Endothelial cell (in vitro differentiated cells): ENCODE measurements around the gene PSMA7. TPM values are rescaled to one million over a fixed set of nuclear protein-coding genes. Genes with fewer than 3 reads are reported as not detected.

Experiments
- DNase-seq: peaks from one replicate; pipeline ENCODE4 v3.0.0; 2021; ENCODE audit warnings: low spot score
- H3K27ac Mint-ChIP-seq: one replicate; pipeline ENCODE4 v1.8.0; 2021; ENCODE audit warnings: mixed read lengths, inconsistent platforms; ENCODE audit not compliant: unreplicated experiment
- H3K27me3 Mint-ChIP-seq: one replicate; pipeline ENCODE4 v1.8.0; 2021; ENCODE audit warnings: mild to moderate bottlenecking, moderate library complexity, mixed read lengths, inconsistent platforms; ENCODE audit not compliant: unreplicated experiment
- H3K36me3 Mint-ChIP-seq: one replicate; pipeline ENCODE4 v1.8.0; 2021; ENCODE audit warnings: mild to moderate bottlenecking, low read depth, mixed read lengths, inconsistent platforms; ENCODE audit not compliant: unreplicated experiment
- H3K4me1 Mint-ChIP-seq: one replicate; pipeline ENCODE4 v1.8.0; 2021; ENCODE audit warnings: mild to moderate bottlenecking, mixed read lengths, inconsistent platforms; ENCODE audit not compliant: unreplicated experiment
- H3K4me3 Mint-ChIP-seq: one replicate; pipeline ENCODE4 v1.8.0; 2021; ENCODE audit warnings: mild to moderate bottlenecking, mixed read lengths, inconsistent platforms; ENCODE audit not compliant: unreplicated experiment
- H3K9me3 Mint-ChIP-seq: one replicate; pipeline ENCODE4 v1.8.0; 2021; ENCODE audit warnings: mixed read lengths, inconsistent platforms; ENCODE audit not compliant: unreplicated experiment
- CTCF ChIP-seq: fragments of 200-600 bp; sonication (generic); IDR thresholded peaks from one replicate; pipeline ENCODE4 v1.5.0; 2021; ENCODE audit warnings: antibody characterized with exemption; ENCODE audit not compliant: unreplicated experiment
- total RNA-seq: library from RNA; stranded (reverse); fragmentation: NEBNext Ultra II Directional; extraction: Animal tissue kit (Norgen Biotek cat#: 25700); gene quantifications from one replicate; pipeline ENCODE4 v1.2.1, GENCODE V29; 2021; ENCODE audit not compliant: unreplicated experiment

The PSMA7 gene
- total RNA-seq, 1 donor from 2014 or later, result 302 TPM

GRCh38 chr20:62147528-62147927 lies 4.3 kb upstream of the PSMA7 start:
- H3K27me3 Mint-ChIP-seq, result peaks cover 17% of the 10 kb centered on the region
- no peak for TF ChIP-seq CTCF
- H3K36me3 Mint-ChIP-seq, result peaks cover 10% of the 10 kb centered on the region
- H3K4me1 Mint-ChIP-seq, result peaks cover 21% of the 10 kb centered on the region
- no peak overlapping the region for H3K27ac Mint-ChIP-seq
- no peaks in the 10 kb centered on the region for H3K9me3 Mint-ChIP-seq
- DNase-seq, result no peak
- H3K4me3 Mint-ChIP-seq, result no peak overlapping the region

GRCh38 chr20:62147125-62147524 lies 3.9 kb upstream of the PSMA7 start:
- H3K27ac Mint-ChIP-seq, result no peak overlapping the region
- TF ChIP-seq CTCF, result no peak
- H3K36me3 Mint-ChIP-seq, result peaks cover 9% of the 10 kb centered on the region
- H3K27me3 Mint-ChIP-seq, result peaks cover 20% of the 10 kb centered on the region
- H3K4me1 Mint-ChIP-seq, result peaks cover 22% of the 10 kb centered on the region
- DNase-seq, result no peak
- H3K4me3 Mint-ChIP-seq, result no peak overlapping the region
- no peaks in the 10 kb centered on the region for H3K9me3 Mint-ChIP-seq

GRCh38 chr20:62146019-62146755 lies 3.0 kb upstream of the PSMA7 start:
- Mint-ChIP-seq H3K36me3 (peaks cover 9% of the 10 kb centered on the region), H3K27me3 (peaks cover 22% of the 10 kb centered on the region), H3K4me3 (peak overlapping the region; percentile 52), H3K9me3 (no peaks in the 10 kb centered on the region), H3K4me1 (peaks cover 31% of the 10 kb centered on the region), H3K27ac (no peak overlapping the region)
- TF ChIP-seq CTCF, result no peak
- no peak for DNase-seq

GRCh38 chr20:62145688-62146018 lies 2.5 kb upstream of the PSMA7 start:
- TF ChIP-seq CTCF, result no peak
- DNase-seq, result no peak
- H3K36me3 Mint-ChIP-seq, result peaks cover 9% of the 10 kb centered on the region
- peaks cover 24% of the 10 kb centered on the region for H3K27me3 Mint-ChIP-seq
- peak overlapping the region; percentile 52 for H3K4me3 Mint-ChIP-seq
- no peaks in the 10 kb centered on the region for H3K9me3 Mint-ChIP-seq
- no peak overlapping the region for H3K27ac Mint-ChIP-seq
- peaks cover 33% of the 10 kb centered on the region for H3K4me1 Mint-ChIP-seq

- Mint-ChIP-seq H3K27me3 (peaks cover 22% of the 10 kb centered on the region), H3K9me3 (no peaks in the 10 kb centered on the region), H3K36me3 (peaks cover 15% of the 10 kb centered on the region), H3K27ac (peak overlapping the region; percentile 75), H3K4me3 (peak overlapping the region; percentile 96), H3K4me1 (peaks cover 34% of the 10 kb centered on the region)
- no peak for TF ChIP-seq CTCF
- peak; percentile 53 for DNase-seq
Measured at GRCh38 chr20:62143957-62144825, 997 bp upstream of the PSMA7 start.
